HG03565 (cell line): ENCODE data around the gene FOXM1.
A peak's percentile ranks its signal among the peaks of the same experiment; 100 is the strongest.
"Not testable (repeated sequence)": the region's sequence is repeated elsewhere in the genome, so short reads cannot be mapped to it uniquely, and the experiment has no call there.

Source experiments
- ATAC-seq: cut with Tn5 transposase; IDR thresholded peaks from one replicate; pipeline ENCODE4 v1.9.1; 2021; ENCODE audit warnings: mild to moderate bottlenecking, moderate library complexity; ENCODE audit not compliant: unreplicated experiment

FOXM1 gene

DNA sequence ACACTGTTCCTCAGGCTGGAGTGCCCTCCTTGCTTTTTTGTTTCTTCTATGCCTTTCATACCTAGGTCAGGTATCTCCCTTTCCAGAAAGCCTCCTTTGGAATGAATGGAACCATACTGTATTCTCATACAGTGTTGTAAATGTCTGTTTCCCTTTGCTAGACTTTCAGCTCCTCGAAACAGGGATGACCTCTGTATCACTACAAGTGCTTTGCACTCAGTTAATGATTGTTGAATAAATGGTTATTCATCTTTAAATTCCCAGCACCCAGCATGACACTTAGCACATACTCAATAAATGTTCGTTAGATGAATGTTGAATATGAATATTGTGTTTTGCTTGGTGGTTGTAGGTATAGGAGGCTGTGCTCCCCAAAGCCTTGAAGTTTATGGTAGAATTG is 7.8 kb upstream of the FOXM1 start:
- no peak for ATAC-seq

DNA sequence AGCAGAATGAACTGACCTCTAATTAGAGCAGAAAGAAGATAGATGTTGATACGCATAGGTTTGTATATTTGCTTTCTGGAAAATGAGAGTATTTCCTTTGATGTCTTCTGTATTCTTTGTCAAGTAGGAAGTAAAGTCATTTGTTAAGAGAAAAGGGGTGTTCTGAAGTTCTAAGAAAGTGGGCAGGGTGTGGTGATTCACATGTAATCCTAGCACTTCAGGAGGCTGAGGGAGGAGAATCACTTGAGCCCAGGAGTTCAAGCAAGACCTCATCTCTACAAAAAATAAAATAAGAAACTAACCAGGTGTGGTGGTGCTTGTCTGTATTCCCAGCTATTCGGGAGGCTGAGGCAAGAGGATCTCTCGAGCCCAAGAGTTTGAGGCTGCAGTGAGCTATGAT is 2.9 kb upstream of the FOXM1 start:
- no peak for ATAC-seq

DNA sequence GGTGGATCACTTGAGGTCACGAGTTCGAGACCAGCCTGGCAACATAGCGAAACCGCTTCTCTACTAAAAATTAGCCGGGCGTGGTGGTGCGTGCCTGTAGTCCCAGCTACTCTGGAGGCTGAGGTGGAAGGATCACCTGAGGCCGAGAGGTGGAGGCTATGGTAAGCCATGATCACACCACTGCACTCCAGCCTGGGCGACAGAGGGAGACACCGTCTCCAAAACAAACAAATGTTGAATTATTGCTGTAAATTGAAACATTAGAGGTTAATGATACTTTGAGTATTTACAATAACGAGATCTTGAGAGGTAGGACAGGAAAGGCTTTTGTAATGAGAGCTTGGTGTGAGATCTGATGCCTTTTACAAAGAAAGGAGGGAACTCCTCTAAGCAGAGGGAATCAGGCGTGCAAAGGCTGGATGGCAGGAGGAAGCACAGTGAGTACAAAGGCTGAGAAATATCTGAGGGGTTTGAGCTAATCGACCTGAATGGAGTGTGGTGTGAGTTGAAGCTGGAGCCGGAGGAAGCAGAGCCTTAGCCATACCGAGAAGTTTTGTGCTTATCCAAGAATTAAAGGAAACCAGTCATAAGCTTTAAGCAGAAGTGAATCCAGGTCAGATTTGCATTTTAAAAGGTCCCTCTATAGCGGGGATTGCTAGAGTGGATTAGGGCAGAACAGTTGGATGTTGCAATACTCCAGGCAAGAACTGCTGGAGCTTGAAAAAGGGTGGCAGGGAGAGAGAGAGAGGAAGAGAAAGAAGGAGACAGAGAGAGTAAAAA is 1.2 kb upstream of the FOXM1 start:
- ATAC-seq, result no peak

DNA sequence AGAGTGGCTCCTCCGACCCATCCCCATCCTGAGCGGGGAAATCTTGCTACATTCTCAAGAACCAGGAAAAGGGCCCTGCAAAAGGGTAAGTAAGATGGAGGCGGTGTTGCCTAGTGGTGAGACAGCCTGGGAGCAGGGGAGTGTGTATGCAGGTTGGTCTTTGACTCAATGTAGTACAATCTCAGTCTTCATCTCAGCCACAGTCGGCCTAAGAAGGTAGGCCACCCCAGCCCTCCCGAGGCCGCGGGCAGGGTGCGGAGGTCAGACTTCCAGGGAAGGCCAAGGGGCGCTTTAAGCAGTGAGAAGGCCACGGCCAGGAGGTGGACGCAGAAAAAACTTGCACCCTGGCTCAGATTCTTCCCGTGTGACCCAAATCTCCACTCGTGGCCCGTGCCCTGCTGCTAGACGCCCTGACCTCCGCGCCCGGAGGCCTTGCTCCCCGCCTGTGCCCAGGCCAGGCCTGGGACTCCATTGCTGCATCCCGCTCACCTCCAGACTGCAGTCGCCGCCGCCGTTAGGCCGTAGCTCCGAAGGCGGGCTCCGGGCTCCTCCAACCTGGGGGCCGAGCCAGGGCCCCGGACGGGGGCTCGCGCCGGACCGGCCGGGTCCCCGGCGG is 435 bp downstream of the FOXM1 start:
- peak; percentile 29 for ATAC-seq

DNA sequence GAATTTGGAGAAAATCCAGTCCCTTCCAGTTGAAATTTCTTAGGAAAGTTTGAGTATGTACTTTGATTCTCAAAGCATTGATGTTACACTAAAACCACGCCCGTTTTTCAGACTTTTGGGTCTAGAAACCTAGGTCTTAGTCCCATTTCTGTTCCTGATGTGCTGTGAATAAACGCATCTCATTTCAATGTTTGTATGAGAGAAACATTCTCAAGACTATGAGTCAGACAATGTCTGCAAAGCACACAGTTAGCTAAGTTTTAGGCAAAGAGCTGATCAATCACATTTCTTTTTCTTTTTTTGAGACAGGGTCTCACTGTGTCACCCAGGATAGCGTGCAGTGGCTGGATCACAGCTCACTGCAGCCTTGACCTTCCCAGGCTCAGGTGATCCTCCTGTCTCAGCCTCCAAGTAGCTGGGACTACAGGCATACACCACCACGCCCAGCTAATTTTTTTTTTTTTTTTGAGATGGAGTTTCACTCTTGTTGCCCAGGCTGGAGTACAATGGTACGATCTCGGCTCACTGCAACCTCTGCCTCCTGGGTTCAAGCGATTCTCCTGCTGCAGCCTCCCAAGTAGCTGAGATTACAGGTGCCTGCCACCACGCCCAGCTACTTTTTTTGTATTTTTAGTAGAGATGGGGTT is 7.9 kb downstream of the FOXM1 start:
- not testable (repeated sequence) for ATAC-seq

DNA sequence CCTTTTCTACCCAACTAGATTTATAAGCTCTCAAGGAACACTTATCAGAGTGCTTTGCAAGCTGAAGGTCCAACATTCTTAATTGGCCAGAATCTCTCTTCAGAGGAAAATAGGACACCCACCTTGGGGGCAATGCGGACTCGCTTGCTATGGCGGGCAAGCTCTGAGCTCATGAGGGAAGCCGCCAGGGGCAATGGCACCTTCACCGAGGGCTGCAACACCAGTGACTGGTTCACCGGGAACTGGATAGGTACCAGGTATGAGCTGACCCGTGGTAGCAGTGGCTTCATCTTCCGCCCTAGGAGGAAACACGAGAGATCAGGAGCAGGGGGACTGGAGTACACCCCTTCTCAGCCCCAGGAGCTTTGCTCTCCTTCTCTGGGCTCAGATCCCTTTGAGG is 12.8 kb downstream of the FOXM1 start:
- ATAC-seq, result no peak

DNA sequence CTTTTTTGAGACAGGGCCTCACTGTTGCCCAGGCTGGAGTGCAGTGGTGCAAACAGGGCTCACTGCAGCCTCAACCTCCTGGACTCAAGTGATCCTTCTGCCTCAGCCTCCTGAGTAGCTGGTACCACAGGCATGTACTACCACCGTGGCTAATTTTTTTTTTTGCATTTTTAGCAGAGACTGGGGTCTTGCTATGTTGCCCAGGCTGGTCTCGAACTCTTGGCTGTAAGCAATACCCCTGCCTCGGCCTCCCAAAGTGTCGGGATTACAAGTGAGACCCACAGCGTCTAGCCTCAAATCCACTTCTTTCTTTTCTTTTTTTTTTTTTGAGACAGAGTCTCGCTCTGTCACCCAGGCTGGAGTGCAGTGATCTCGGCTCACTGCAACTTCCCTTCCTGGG is 13.6 kb downstream of the FOXM1 start:
- not testable (repeated sequence) for ATAC-seq

DNA sequence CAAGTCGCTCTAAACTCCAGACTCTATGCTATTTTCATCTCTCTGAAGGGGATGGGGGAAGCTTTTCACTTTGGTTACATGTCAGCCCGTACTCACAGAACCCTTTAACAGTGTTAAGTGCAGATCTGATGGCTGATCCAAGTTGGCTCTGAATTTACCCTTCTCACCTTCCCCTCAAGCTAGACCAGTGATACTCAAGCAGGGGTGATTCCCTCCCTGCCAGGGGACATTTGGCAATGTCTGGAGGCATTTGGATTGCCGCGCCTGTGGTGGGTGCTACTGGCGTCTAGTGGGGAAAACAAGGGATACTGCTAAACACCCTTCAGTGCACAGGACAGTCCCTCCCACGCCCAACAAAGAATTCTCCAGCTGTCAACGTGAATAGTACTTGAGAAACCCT is 14.1 kb downstream of the FOXM1 start:
- no peak for ATAC-seq

DNA sequence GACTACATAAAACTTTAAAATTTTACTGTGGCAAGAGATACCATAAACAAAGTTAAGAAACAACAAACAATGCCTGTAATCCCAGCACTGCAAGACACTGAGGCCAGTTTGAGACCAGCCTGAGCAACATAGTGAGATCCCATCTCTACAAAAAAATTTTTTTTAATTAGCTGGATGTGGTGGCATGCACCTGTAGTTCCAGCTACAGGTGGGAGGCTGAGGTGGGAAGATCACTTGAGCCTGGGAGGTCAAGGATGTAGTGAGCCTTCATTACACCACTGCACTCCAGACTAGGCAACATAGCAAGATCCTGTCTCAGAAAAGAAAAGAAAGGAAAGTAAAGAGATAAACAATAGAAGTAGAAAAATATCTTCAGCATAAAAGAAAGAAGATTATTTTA is 16.8 kb downstream of the FOXM1 start:
- no peak for ATAC-seq

DNA sequence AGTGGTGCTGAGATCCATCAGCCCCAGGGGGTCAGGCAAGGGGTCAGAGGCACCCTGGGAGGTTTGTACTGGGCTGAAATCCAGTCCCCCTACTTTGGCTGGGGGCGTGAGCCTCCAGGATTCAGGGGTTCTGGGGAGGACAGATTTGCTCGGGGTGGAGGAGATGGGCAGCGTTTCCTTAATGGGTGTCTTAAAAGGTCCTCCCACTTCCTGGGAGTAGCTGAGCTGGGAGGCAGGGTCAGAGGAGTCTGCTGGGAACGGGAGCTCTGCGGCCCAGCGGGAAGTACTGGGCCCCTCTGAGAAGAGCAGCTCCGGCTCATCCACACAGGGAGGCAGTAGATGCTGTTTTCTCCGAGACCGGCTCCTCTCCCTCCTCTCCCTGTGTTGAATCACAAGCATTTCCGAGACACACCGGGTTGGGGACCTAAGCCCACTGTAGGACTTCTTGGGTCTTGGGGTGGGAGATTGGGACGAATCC is 18.0 kb downstream of the FOXM1 start:
- no peak for ATAC-seq

DNA sequence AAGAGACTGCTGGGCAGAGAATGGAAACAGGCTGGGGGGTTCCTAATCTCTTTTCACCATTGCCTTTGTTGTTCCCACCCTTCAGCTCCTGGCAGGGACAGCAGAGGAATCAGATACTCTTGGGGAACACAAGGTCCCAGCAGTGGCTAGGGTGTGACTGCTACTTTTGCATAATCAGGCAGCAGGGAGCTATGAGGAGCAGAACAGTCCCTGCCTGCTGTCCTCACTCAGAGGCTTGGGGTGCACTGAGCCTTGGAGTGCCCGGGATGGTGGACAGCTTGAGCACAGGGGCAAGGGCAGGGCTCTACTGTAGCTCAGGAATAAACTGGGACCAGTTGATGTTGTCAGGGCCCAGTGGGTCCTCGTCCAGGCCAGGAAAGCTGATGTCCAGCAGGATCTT is 18.6 kb downstream of the FOXM1 start:
- no peak for ATAC-seq

DNA sequence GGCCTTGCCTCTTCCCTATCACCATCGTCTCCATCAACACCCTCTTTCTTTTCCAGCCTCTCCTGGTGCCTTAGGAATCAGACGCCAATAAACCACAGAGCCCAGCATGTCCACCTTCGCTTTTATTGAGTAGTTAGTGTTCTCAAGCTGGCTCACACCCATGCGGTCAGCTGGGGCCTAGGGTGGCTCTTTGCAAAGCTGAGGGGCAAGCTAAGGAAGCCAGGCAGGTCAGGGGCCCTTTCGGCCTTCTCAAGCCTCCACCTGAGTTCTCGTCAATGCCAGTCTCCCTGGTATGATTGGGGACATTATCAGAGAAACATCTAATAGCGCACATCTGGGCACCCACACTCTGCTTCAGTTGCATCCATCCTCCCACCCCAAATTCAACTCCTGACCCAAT is 19.4 kb downstream of the FOXM1 start:
- no peak for ATAC-seq

DNA sequence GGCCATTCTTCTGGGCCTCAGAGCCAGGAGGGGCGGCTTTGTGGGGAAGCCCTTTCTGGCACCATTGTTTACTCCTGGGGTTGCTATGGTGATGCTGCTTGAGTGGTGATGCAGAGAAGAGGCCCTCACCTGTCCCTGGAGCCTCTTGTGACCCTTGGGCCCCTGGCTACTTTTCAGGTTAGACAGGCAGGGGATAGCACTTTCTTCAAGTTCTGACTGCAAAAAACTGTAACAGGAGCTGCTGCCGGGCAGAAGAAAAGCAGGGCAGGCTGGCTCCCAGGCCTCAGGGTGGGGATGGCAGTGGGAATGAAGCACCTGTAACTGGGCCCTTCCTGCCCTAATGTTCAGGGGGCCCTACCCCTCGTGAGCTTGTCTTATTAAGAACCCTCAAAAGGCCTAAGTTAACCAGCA is 19.9 kb downstream of the FOXM1 start, which contains the start of gene TEX52:
TSS of gene TEX52 (minus strand) at position 19 of the 411 bp plus-strand sequence. CDS start at position 6, 13 bp downstream.
- no peak for ATAC-seq

DNA sequence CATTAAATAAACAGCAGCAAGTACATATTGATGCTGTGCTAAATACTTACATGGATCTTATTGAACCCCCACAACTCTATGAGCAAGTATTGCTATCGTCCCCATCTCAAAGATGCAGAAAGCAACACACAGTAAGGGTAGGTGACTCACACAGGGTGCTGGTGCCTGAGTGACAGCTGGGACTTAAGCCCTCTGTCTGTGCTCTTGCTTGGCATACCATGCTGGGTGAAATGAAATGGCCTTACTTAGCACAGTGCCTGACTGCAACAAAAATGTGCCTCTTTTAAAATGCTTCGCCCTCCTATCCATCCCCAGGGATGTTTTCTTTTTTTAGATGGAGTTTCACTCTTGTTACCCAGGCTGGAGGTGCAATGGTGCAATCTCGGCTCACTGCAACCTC is 20.9 kb downstream of the FOXM1 start:
- no peak for ATAC-seq

DNA sequence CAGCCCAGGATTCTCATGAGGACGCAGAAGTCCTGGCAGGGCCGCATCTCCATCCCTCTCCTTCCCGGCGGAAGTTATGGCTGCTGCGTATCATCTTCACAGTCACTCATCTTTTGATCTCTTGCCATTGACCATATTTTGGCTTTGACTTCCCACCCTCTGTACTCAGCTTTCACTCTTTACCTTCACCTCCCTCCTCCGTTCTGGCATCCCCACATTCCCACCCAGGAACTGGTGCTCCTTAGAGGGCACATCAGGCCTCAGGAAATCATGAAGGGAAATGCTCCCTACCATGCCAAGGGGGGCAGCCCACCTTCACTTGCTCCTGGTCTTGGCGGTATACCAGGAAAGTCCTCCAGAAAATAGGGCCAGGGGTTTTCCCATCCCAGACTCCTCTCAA is 21.4 kb downstream of the FOXM1 start:
- ATAC-seq, result no peak

DNA sequence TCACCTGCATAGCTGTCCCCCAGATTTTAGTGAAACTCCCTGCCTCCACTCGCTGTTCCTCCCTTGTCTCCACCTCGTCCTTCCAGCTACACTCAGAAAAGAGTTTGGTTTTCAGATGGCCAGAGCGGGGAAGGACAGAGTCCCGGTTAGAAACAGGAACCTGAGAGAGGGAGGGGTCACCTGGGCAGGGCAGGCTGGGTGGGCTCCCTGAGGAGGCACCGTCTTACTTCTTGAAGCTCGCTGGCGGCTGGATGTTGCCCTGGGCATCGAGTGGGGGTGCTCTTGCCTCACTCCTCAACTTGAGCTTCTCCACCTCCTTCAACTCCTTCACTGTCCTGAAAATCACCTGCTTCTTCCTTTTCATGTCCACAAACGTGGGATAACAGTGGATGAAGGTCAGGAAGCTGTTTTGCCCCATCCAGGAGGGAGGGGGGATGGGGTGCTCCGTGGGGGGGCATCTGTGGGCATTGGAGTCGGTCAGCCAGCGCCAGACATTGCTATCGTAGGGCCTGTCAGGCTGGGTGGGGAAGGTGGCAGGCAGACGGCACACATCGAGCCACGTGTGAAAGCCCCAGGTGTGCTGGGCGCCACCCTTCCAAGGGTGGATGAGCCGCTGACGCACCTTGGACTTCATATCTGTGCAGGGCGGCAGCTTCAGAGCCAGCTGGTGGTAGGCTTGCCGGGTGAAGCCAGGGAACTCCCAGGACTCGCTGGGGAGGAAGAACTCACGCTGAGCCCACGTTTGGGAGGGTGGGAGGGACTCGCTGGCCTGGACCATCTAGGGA is 22.1 kb downstream of the FOXM1 start:
- no peak for ATAC-seq

DNA sequence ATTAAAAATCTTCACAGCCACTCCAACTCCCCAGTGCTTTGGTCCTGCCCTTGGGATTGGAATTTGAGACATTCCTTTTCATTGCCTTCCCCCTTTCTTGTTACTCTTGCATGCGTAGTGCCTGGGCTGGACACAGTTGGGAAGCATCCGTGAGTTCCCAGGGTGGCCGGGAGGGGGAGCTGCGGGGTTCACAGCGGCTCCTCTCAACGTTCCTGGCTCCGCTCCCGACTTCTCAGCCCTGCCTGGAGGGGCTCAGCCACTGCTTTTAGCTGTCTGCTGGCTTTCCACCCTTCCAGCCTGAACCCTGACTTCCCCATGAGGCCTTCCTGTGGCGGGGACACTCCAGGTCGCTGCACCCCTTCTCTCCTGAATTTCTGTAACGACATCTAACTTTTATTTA is 23.3 kb downstream of the FOXM1 start:
- no peak for ATAC-seq

DNA sequence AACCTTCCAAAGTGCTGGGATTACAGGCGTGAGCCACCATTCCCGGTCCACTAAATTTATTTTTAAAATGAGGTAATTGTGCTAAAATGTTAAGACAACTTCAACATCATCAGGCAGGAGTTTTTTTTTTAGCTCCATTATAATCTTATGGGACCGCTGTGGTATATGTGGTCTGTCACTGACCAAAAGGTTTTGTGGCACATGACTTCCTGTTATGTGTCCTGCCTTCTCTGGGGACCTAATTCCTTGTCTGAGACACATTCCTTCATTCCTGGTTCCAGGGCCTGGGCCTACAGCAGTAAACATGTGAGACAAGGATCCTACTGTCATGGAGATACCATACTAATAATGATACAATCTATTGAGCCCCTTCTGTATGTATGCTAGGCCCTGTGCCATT is 25.0 kb downstream of the FOXM1 start:
- no peak for ATAC-seq

DNA sequence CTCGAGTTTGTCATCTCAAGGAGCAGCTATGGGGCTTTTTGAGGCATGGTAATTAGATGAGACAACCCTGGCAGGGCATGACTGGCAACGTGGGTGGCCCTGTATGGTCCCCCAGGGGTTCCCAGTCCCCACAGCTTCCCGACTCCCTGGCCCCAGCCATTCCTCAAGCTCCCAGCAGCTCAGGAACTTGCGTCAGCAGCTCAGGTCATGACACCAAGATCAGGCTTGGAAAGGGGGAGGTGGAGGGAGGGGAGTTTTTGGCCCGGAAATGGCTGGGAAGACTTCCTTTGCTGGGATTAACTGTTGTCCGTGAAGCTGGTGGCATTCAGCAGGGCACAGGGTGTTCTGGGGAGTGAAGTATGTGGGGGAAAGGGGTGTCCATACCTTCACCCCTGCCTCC is 31.7 kb downstream of the FOXM1 start:
- no peak for ATAC-seq

DNA sequence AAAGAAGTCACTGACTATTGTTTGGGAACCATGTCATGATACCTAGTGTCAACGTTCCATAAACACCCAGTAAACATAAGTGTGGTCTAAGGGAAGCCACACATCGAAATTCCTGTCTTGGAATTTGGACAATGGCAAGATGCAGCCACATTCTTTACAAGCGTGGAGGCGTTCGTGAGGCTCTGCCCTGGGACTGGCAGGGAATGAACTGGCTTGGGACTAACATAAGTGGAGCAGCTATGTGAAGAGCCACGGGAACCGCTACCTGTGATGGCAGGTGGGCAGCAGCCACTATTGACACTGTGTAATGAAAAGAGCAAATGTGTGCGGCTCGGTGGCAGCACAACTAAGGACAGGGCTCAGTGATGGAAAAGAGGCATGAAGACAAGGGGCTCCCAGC is 32.2 kb downstream of the FOXM1 start:
- ATAC-seq, result no peak

DNA sequence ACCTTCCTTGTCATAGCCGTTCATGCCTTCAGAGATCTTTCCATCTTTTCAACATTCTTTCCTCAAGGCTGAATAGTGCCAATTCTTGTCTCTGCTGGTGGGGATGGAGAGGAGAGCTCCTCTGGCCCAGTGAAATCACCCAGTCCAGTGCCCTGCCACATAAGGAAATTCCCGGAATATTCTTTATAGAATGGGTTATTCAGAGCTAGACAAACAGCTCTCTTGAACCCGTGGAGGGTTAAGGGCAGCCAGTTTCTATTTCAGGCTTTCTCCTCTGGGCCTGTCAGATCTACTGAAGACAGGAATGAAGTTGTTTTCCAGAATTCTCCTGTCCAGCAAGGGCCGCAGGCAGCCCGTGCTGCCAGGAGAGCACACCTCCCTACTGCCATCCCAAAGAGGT is 34.0 kb downstream of the FOXM1 start:
- ATAC-seq, result no peak
